CD14-positive monocyte (primary cell): ENCODE results near the gene PPP3R1. TPM values are rescaled to one million over a fixed set of nuclear protein-coding genes. Genes with fewer than 3 reads are reported as not detected.

ENCODE experiments used
- DNase-seq, 3 donors: peaks; one replicate each; pipeline ENCODE4 v3.0.0-alpha.2; 2011 to 2022
- H2AFZ ChIP-seq: 2 replicates; pipeline ENCODE4 v1.6.0; 2012; ENCODE audit warnings: mild to moderate bottlenecking, low read depth, low read length, inconsistent platforms; ENCODE audit not compliant: insufficient read depth, poor library complexity, severe bottlenecking
- H3K27ac ChIP-seq, 2 donors: 1 replicate in 1 of 2; 2 replicates in 1 of 2; pipeline ENCODE4 v1.5.1; 2012 to 2013; ENCODE audit warnings: low read length in 2 of 2, control low read depth in 1 of 2, inconsistent platforms in 1 of 2, low read depth in 1 of 2, mild to moderate bottlenecking in 1 of 2
- H3K27me3 ChIP-seq, 2 donors: one replicate each; pipeline versions ENCODE4 v1.6.0 to v1.6.1; 2011 to 2013; ENCODE audit warnings: low read length in 2 of 2; ENCODE audit not compliant: control insufficient read depth in 2 of 2, insufficient read depth in 2 of 2
- H3K36me3 ChIP-seq, 2 donors: replicated peaks in 1 of 2; 1 replicate in 1 of 2; 2 replicates in 1 of 2; pipeline versions ENCODE4 v1.5.1 to v1.6.1; 2012 to 2013; ENCODE audit warnings: low read length in 2 of 2, control low read depth in 1 of 2, inconsistent platforms in 1 of 2, mild to moderate bottlenecking in 1 of 2; ENCODE audit not compliant: insufficient read depth in 2 of 2, control insufficient read depth in 1 of 2
- H3K4me1 ChIP-seq, 2 donors: 1 replicate in 1 of 2; 2 replicates in 1 of 2; pipeline versions ENCODE4 v1.5.1 to v1.6.1; 2012 to 2013; ENCODE audit warnings: low read length in 2 of 2, control low read depth in 1 of 2, inconsistent platforms in 1 of 2, mild to moderate bottlenecking in 1 of 2, moderate library complexity in 1 of 2; ENCODE audit not compliant: insufficient read depth in 2 of 2, control insufficient read depth in 1 of 2
- H3K4me2 ChIP-seq: replicated peaks from 2 replicates; pipeline ENCODE3; 2012; ENCODE audit warnings: low read length, moderate library complexity, mild to moderate bottlenecking; ENCODE audit not compliant: poor library complexity, severe bottlenecking; ENCODE audit errors: extremely low read depth
- H3K4me3 ChIP-seq, 3 experiments: fragments of 200-600 bp in 1 of 3; sonication (generic) in 1 of 3; replicated peaks in 1 of 3; 1 replicate in 2 of 3; 2 replicates in 1 of 3; pipeline ENCODE4 v1.5.1; 2011 to 2013; ENCODE audit warnings: low read length in 3 of 3, mild to moderate bottlenecking in 3 of 3, control low read depth in 2 of 3, low read depth in 2 of 3, inconsistent platforms in 1 of 3, moderate library complexity in 1 of 3
- H3K79me2 ChIP-seq: 2 replicates; pipeline ENCODE4 v1.6.0; 2012; ENCODE audit warnings: mild to moderate bottlenecking, control low read depth, inconsistent platforms, low read length, moderate library complexity; ENCODE audit not compliant: insufficient read depth
- H3K9ac ChIP-seq: 2 replicates; pipeline ENCODE4 v1.6.0; 2017; ENCODE audit warnings: low read length, mild to moderate bottlenecking; ENCODE audit not compliant: insufficient read depth, poor library complexity, severe bottlenecking
- H3K9me3 ChIP-seq, 2 donors: replicated peaks in 1 of 2; 1 replicate in 1 of 2; 2 replicates in 1 of 2; pipeline versions ENCODE4 v1.5.1 to v1.6.1; 2012 to 2013; ENCODE audit warnings: low read length in 2 of 2, control low read depth in 1 of 2; ENCODE audit not compliant: control insufficient read depth in 1 of 2, insufficient read depth in 1 of 2
- H4K20me1 ChIP-seq: 2 replicates; pipeline ENCODE4 v1.6.0; 2012; ENCODE audit warnings: mild to moderate bottlenecking, low read length, control low read depth, moderate library complexity; ENCODE audit not compliant: insufficient read depth
- H3K27ac Mint-ChIP-seq, 7 donors: one replicate each; pipeline ENCODE4 v1.8.0; 2020; ENCODE audit warnings: mild to moderate bottlenecking in 7 of 7, mixed read lengths in 7 of 7, moderate library complexity in 6 of 7, inconsistent platforms in 2 of 7
- H3K27me3 Mint-ChIP-seq, 3 donors: one replicate each; pipeline ENCODE4 v1.8.0; 2021 to 2022; ENCODE audit warnings: low read depth in 3 of 3, mild to moderate bottlenecking in 3 of 3, mixed read lengths in 3 of 3, moderate library complexity in 3 of 3, inconsistent platforms in 1 of 3
- H3K36me3 Mint-ChIP-seq, 2 donors: one replicate each; pipeline ENCODE4 v1.8.0; 2020; ENCODE audit warnings: mixed read lengths in 2 of 2, inconsistent platforms in 1 of 2, mild to moderate bottlenecking in 1 of 2
- H3K4me1 Mint-ChIP-seq: one replicate; pipeline ENCODE4 v1.8.0; 2020; ENCODE audit warnings: mild to moderate bottlenecking, mixed read lengths
- H3K4me3 Mint-ChIP-seq, 2 donors: one replicate each; pipeline ENCODE4 v1.8.0; 2020; ENCODE audit warnings: mild to moderate bottlenecking in 2 of 2, mixed read lengths in 2 of 2, moderate library complexity in 1 of 2
- H3K9me3 Mint-ChIP-seq, 7 donors: one replicate each; pipeline ENCODE4 v1.8.0; 2020 to 2022; ENCODE audit warnings: mixed read lengths in 7 of 7, mild to moderate bottlenecking in 6 of 7, moderate library complexity in 6 of 7, inconsistent platforms in 2 of 7
- WGBS: methylation state at CpG from one replicate; pipeline ENCODE4 v1.1.5; 2013; ENCODE audit warnings: missing lambda C conversion rate; ENCODE audit not compliant: insufficient coverage; 5-methylcytosine and 5-hydroxymethylcytosine counted together
- intact Hi-C, 2 donors: fragments of 100-400 bp; cut with micrococcal nuclease; formaldehyde crosslinking; loops; one replicate each; pipeline versions ENCODE4 v1.15.0 to v1.15.1; 2023
- polyA plus RNA-seq, 3 donors: library from polyadenylated mRNA; depleted of rRNA in 1 of 3; unstranded in 2 of 3; stranded (reverse) in 1 of 3; fragments of 300-500 nt in 2 of 3; fragments of >200 nt in 1 of 3; fragmentation: Illumina TruSeq in 2 of 3; gene quantifications; 1 replicate in 2 of 3; 2 replicates in 1 of 3; pipeline ENCODE4 v1.2.3, GENCODE V29; 2012 to 2021
- TF ChIP-seq, protein P1 (sequence below): fragments of 200-600 bp; IDR thresholded peaks from one replicate; pipeline ENCODE4 v1.8.0; 2022; ENCODE audit warnings: antibody characterized with exemption, mild to moderate bottlenecking

PPP3R1 gene
- polyA plus RNA-seq, 3 donors, result 8.7 to 32.6 (median 10.7) TPM

DNA sequence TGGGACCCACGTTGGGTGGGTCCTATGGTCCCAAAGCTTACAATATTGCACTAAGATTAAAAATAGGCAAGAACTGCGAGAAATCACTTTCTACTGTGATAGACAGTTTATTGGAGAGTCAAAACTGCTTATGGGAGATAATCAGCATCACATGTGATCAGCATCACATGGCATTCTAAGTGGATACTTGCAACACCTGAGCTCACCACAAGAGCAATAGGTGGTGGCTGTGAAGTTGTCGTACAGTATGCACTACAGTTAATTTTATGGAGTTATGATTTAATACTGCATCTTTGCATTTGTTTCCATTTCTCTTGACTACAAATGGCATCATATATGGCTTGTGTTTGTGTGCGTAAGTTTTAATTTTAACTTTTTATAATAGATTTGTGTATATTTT is 83.0 kb downstream of the PPP3R1 start:
- no peaks in the 10 kb centered on the region for H4K20me1 ChIP-seq
- Mint-ChIP-seq H3K27ac (no peak overlapping the region), H3K4me3 (no peak overlapping the region), H3K4me1 (peaks cover 23% of the 10 kb centered on the region), H3K36me3 (peaks cover 24 to 36% of the 10 kb centered on the region in 2 donors), H3K27me3 (no peaks in the 10 kb centered on the region), H3K9me3 (no peaks in the 10 kb centered on the region)
- DNase-seq, result no peak
- H3K79me2 ChIP-seq, result no peaks in the 10 kb centered on the region
- H3K9ac ChIP-seq, result no peak overlapping the region
- no peak overlapping the region for H3K4me2 ChIP-seq
- H3K9me3 ChIP-seq, result no peaks in the 10 kb centered on the region
- no CpG with 5 or more reads among the region's 4 CpGs for WGBS
- H3K4me1 ChIP-seq, result peaks cover 29 to 30% of the 10 kb centered on the region in 2 donors
- no peaks in the 10 kb centered on the region for H3K27me3 ChIP-seq
- H3K27ac ChIP-seq, result no peak overlapping the region
- no peak overlapping the region for H3K4me3 ChIP-seq
- intact Hi-C loops, result no loop called here
- peaks cover 4 to 26% of the 10 kb centered on the region in 2 donors for H3K36me3 ChIP-seq
- TF ChIP-seq, protein P1, sequence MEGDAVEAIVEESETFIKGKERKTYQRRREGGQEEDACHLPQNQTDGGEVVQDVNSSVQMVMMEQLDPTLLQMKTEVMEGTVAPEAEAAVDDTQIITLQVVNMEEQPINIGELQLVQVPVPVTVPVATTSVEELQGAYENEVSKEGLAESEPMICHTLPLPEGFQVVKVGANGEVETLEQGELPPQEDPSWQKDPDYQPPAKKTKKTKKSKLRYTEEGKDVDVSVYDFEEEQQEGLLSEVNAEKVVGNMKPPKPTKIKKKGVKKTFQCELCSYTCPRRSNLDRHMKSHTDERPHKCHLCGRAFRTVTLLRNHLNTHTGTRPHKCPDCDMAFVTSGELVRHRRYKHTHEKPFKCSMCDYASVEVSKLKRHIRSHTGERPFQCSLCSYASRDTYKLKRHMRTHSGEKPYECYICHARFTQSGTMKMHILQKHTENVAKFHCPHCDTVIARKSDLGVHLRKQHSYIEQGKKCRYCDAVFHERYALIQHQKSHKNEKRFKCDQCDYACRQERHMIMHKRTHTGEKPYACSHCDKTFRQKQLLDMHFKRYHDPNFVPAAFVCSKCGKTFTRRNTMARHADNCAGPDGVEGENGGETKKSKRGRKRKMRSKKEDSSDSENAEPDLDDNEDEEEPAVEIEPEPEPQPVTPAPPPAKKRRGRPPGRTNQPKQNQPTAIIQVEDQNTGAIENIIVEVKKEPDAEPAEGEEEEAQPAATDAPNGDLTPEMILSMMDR, result no peak
- no peak overlapping the region for H2AFZ ChIP-seq

DNA sequence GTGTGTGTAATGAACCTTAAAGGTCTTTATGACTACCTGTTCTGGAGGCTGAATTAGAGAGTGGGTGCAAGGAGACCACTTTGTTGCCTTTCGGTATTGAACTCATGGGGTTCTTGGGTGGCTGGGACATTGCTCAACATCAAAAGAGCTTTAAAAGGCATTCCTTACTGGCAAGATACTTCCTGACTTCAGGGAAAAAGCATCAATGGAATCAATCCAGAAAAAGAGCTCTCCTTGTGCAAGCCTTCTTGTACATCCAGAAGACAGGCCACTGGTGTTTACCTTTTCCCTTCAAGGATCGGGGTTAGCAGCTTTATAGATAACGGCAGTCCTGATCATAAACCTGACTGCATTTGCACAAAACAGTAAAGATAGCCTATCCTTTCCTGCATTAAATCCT is 85.1 kb downstream of the PPP3R1 start:
- H3K4me3 Mint-ChIP-seq, result no peak overlapping the region
- H3K4me3 ChIP-seq, result no peak overlapping the region
- no peak for DNase-seq
- TF ChIP-seq, protein P1, result no peak
- H3K27me3 Mint-ChIP-seq, result no peaks in the 10 kb centered on the region
- no peaks in the 10 kb centered on the region for H4K20me1 ChIP-seq
- no peak overlapping the region for H2AFZ ChIP-seq
- no peak overlapping the region for H3K27ac Mint-ChIP-seq
- peaks cover 40 to 57% of the 10 kb centered on the region in 2 donors for H3K36me3 Mint-ChIP-seq
- 87% methylated on average over 3 of the region's 3 CpGs for WGBS
- H3K27me3 ChIP-seq, result no peaks in the 10 kb centered on the region
- no peak overlapping the region for H3K27ac ChIP-seq
- no peak overlapping the region for H3K4me2 ChIP-seq
- peaks cover 12% of the 10 kb centered on the region for H3K4me1 Mint-ChIP-seq
- H3K9ac ChIP-seq, result no peak overlapping the region
- H3K36me3 ChIP-seq, result peaks cover 23 to 47% of the 10 kb centered on the region in 2 donors
- intact Hi-C loops, result no loop called here
- peaks cover 8 to 10% of the 10 kb centered on the region in 2 donors for H3K4me1 ChIP-seq
- no peaks in the 10 kb centered on the region for H3K9me3 Mint-ChIP-seq
- H3K79me2 ChIP-seq, result no peaks in the 10 kb centered on the region
- H3K9me3 ChIP-seq, result no peaks in the 10 kb centered on the region
